NCI-H146 (cell line): ENCODE data around the gene ITPRID2.
"Not testable (repeated sequence)": the region's sequence is repeated elsewhere in the genome, so short reads cannot be mapped to it uniquely, and the experiment has no call there.

Experiments
- DNase-seq: peaks from one replicate; lab custom pipeline; 2025; lab: John Stamatoyannopoulos, UW

Gene ITPRID2

GRCh38 chr2:181961167-181961566, 69.6 kb downstream of the ITPRID2 start:
- DNase-seq = not testable (repeated sequence)

- no peak for DNase-seq
Observed at GRCh38 chr2:181962142-181962541, 70.6 kb downstream of the ITPRID2 start.

GRCh38 chr2:181970160-181970794, 78.7 kb downstream of the ITPRID2 start:
- no peak for DNase-seq

GRCh38 chr2:181971032-181971431, 79.5 kb downstream of the ITPRID2 start:
- DNase-seq = no peak

- no peak for DNase-seq
Observed at GRCh38 chr2:181972431-181973170, 81.1 kb downstream of the ITPRID2 start.

GRCh38 chr2:181973171-181973783, 81.7 kb downstream of the ITPRID2 start:
- DNase-seq = no peak

- DNase-seq = no peak
Observed at GRCh38 chr2:181977661-181978350, 86.3 kb downstream of the ITPRID2 start.

GRCh38 chr2:181978351-181979150, 87.0 kb downstream of the ITPRID2 start:
- no peak for DNase-seq
